ENCODE results near the gene CACNA1B. TPM values are rescaled to one million over a fixed set of nuclear protein-coding genes. Genes with fewer than 3 reads are reported as not detected.

CACNA1B gene
- total RNA-seq, 6 experiments from 2014 or later: not detected

GRCh38 chr9:137913771-137914767 is 36.5 kb downstream of the CACNA1B start:
- Mint-ChIP-seq H3K27me3 (ENCODE audit: insufficient read depth) (peaks cover 4% of the 10 kb centered on the region), H3K36me3 (ENCODE audit: low read depth) (peaks cover 17% of the 10 kb centered on the region), H3K9me3 (peaks cover 47% of the 10 kb centered on the region), H3K4me1 (ENCODE audit: low read depth) (no peaks in the 10 kb centered on the region), H3K27ac (no peak overlapping the region), H3K4me3 (no peak overlapping the region)
- no peak for TF ChIP-seq CTCF (IDR thresholded peaks at IDR 0.05)
- DNase-seq: no peak

GRCh38 chr9:137916540-137916939 is 39.0 kb downstream of the CACNA1B start:
- Mint-ChIP-seq H3K9me3 (peaks cover 53% of the 10 kb centered on the region), H3K4me3 (no peak overlapping the region), H3K4me1 (ENCODE audit: low read depth) (no peaks in the 10 kb centered on the region), H3K36me3 (ENCODE audit: low read depth) (peaks cover 20% of the 10 kb centered on the region), H3K27ac (no peak overlapping the region), H3K27me3 (ENCODE audit: insufficient read depth) (peaks cover 11% of the 10 kb centered on the region)
- TF ChIP-seq CTCF (IDR thresholded peaks at IDR 0.05): no peak
- no peak for DNase-seq

- Mint-ChIP-seq H3K4me3 (no peak overlapping the region), H3K27ac (no peak overlapping the region), H3K27me3 (ENCODE audit: insufficient read depth) (peaks cover 11% of the 10 kb centered on the region), H3K4me1 (ENCODE audit: low read depth) (no peaks in the 10 kb centered on the region), H3K9me3 (peaks cover 54% of the 10 kb centered on the region), H3K36me3 (ENCODE audit: low read depth) (peaks cover 20% of the 10 kb centered on the region)
- no peak for TF ChIP-seq CTCF (IDR thresholded peaks at IDR 0.05)
- no peak for DNase-seq
Observed at GRCh38 chr9:137917116-137917515, 39.5 kb downstream of the CACNA1B start.

GRCh38 chr9:137917795-137918194 is 40.2 kb downstream of the CACNA1B start:
- Mint-ChIP-seq H3K9me3 (peaks cover 57% of the 10 kb centered on the region), H3K27me3 (ENCODE audit: insufficient read depth) (peaks cover 12% of the 10 kb centered on the region), H3K27ac (no peak overlapping the region), H3K4me1 (ENCODE audit: low read depth) (no peaks in the 10 kb centered on the region), H3K4me3 (no peak overlapping the region), H3K36me3 (ENCODE audit: low read depth) (peaks cover 24% of the 10 kb centered on the region)
- DNase-seq: no peak
- no peak for TF ChIP-seq CTCF (IDR thresholded peaks at IDR 0.05)

GRCh38 chr9:137918331-137919094 is 40.9 kb downstream of the CACNA1B start:
- no peaks in the 10 kb centered on the region for H3K4me1 Mint-ChIP-seq (ENCODE audit: low read depth)
- H3K9me3 Mint-ChIP-seq: peaks cover 59% of the 10 kb centered on the region
- H3K27ac Mint-ChIP-seq: no peak overlapping the region
- no peak overlapping the region for H3K4me3 Mint-ChIP-seq
- no peak for DNase-seq
- peaks cover 24% of the 10 kb centered on the region for H3K36me3 Mint-ChIP-seq (ENCODE audit: low read depth)
- TF ChIP-seq CTCF (IDR thresholded peaks at IDR 0.05): no peak
- H3K27me3 Mint-ChIP-seq (ENCODE audit: insufficient read depth): peaks cover 10% of the 10 kb centered on the region

Data from HFFc6 (cell line).